K562 (cell line): ENCODE data around the gene MARK4. TPM values are rescaled to one million over a fixed set of nuclear protein-coding genes. Genes with fewer than 3 reads are reported as not detected.

Experiments
- CHAMP1 ChIP-seq: fragments of 450-650 bp; IDR thresholded peaks from 2 replicates; pipeline ENCODE4 v1.6.1; 2016; ENCODE audit warnings: mild to moderate bottlenecking
- FOXM1 ChIP-seq, 2 experiments: fragments of 450-650 bp in 1 of 2; sonication (generic) in 1 of 2; formaldehyde crosslinking in 1 of 2; IDR thresholded peaks; 2 replicates each; pipeline versions ENCODE4 v1.6.1 to v1.9.0; 2017 to 2022; ENCODE audit warnings: low read depth in 2 of 2, mild to moderate bottlenecking in 2 of 2, missing genetic modification reagents in 1 of 2, moderate library complexity in 1 of 2
- NCOA1 ChIP-seq: fragments of 450-650 bp; IDR thresholded peaks from 2 replicates; pipeline ENCODE4 v1.6.1; 2016; ENCODE audit warnings: low read depth
- PREB ChIP-seq: sonication (generic); formaldehyde crosslinking; IDR thresholded peaks from 2 replicates; pipeline ENCODE4 v1.8.1; 2023; ENCODE audit warnings: mild to moderate bottlenecking, missing genetic modification reagents
- RBM34 ChIP-seq: fragments of 200-400 bp; formaldehyde crosslinking; IDR thresholded peaks from 2 replicates; pipeline ENCODE4 v1.6.1; 2018; ENCODE audit warnings: low read length, borderline replicate concordance; ENCODE audit not compliant: insufficient read depth
- ZBTB43 ChIP-seq: sonication (generic); formaldehyde crosslinking; IDR thresholded peaks from 2 replicates; pipeline ENCODE4 v1.8.0; 2023; ENCODE audit warnings: mild to moderate bottlenecking, missing genetic modification reagents
- ZNF263 ChIP-seq: sonication (generic); formaldehyde crosslinking; IDR thresholded peaks from 2 replicates; pipeline ENCODE4 v1.8.0; 2022; ENCODE audit warnings: mild to moderate bottlenecking, missing genetic modification reagents, borderline replicate concordance
- ZNF551 ChIP-seq: fragments of 250-450 bp; sonication (Bioruptor Pico); IDR thresholded peaks from 2 replicates; pipeline ENCODE4 v1.5.0; 2021; ENCODE audit warnings: mild to moderate bottlenecking, moderate library complexity
- polyA plus RNA-seq, 8 experiments: library from polyadenylated mRNA; depleted of rRNA in 4 of 8; stranded (reverse) in 5 of 8; unstranded in 3 of 8; fragments of >200 nt; fragmentation: Nextera tagmentation in 2 of 8; fragmentation: Illumina TruSeq in 1 of 8; extraction: Ambion mirVana in 2 of 8; extraction: Trizol in 1 of 8; gene quantifications; 2 replicates each; pipeline versions ENCODE4 v1.2.1 to v1.2.3, GENCODE V29; 2011 to 2014; ENCODE audit warnings: inconsistent platforms in 1 of 8, missing spikeins in 1 of 8
- total RNA-seq, 7 experiments: library from RNA; depleted of rRNA in 6 of 7; stranded (reverse); fragments of >200 nt in 6 of 7; fragmentation: Illumina TruSeq in 2 of 7; extraction: Trizol in 2 of 7; gene quantifications; 2 replicates each; pipeline versions ENCODE4 v1.2.1 to v1.2.3, GENCODE V29; 2011 to 2021; ENCODE audit warnings: low replicate concordance in 1 of 7
- TF ChIP-seq, protein P1 (sequence below): sonication (generic); formaldehyde crosslinking; IDR thresholded peaks from 2 replicates; pipeline ENCODE4 v1.8.1; 2023; ENCODE audit warnings: mild to moderate bottlenecking, missing genetic modification reagents

The MARK4 gene
- total and polyA plus RNA-seq, 9 of the 15 experiments (the other 6 are each of a cell fraction or from before 2014, with no cell fraction given) = 0.52 to 29.4 (median 8.6) TPM

DNA sequence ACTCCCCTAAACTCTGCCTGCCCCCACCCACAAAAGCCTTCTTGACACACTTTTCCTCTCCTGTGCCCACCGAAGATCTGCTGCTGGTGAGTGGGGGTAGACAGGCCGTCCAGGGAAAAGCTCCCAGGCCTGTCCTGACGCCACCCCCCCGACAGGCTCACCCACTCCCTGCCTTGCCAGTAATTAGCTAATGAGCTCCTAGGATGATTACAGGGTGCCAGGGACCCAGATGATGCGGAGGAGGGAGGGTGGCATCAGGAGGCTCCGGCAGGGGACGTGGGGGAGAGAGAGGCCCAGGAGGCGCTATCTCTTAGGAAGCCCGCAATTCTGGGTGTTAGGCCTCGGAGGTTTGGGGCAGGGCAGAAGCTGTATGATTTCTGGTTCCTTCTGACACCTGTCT, 27.0 kb downstream of the MARK4 start (continued):
- TF ChIP-seq, protein P1, sequence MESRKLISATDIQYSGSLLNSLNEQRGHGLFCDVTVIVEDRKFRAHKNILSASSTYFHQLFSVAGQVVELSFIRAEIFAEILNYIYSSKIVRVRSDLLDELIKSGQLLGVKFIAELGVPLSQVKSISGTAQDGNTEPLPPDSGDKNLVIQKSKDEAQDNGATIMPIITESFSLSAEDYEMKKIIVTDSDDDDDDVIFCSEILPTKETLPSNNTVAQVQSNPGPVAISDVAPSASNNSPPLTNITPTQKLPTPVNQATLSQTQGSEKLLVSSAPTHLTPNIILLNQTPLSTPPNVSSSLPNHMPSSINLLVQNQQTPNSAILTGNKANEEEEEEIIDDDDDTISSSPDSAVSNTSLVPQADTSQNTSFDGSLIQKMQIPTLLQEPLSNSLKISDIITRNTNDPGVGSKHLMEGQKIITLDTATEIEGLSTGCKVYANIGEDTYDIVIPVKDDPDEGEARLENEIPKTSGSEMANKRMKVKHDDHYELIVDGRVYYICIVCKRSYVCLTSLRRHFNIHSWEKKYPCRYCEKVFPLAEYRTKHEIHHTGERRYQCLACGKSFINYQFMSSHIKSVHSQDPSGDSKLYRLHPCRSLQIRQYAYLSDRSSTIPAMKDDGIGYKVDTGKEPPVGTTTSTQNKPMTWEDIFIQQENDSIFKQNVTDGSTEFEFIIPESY (CRISPR knock-in tag) = no peak
- TF ChIP-seq RBM34 = no peak
- TF ChIP-seq ZBTB43 (CRISPR knock-in tag) = no peak
- no peak for TF ChIP-seq PREB (CRISPR knock-in tag)
- TF ChIP-seq CHAMP1 = no peak
- no peak for TF ChIP-seq ZNF551 (CRISPR knock-in tag)
- no peak for TF ChIP-seq FOXM1 (IDR thresholded peaks at IDR 0.05; ENCODE audit: low read depth)
- TF ChIP-seq FOXM1 (CRISPR knock-in tag; IDR thresholded peaks at IDR 0.05; ENCODE audit: low read depth) = no peak
- TF ChIP-seq ZNF263 (CRISPR knock-in tag) = no peak
- TF ChIP-seq NCOA1 = no peak
